ENCODE measurements around the gene TAF1B. TPM values are rescaled to one million over a fixed set of nuclear protein-coding genes. Genes with fewer than 3 reads are reported as not detected.

Gene TAF1B
- total RNA-seq, 6 experiments from 2014 or later: 4.8 to 8.1 (median 6.6) TPM

DNA sequence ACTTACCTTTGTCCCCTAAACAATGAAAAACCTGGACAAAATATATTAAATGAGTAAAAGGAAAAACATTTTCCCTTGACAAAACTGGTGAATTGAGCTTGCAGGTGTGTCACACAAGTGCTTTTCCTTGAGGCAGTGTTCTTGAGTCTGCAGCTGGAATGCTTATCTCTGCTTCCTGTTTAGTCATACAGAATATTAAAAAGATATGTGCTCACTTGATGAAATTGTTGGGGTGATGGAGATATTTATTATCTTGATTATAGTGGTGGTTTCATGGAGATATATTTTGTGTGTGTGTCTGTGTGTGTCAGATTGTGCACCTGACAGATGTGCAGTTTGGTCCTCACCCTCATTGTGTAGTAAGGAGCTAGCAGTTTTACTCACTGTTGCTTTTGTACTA is 3.3 kb downstream of the TAF1B start:
- intact Hi-C loops (cut with DNase I): no loop called here
- no peak overlapping the region for H3K27ac ChIP-seq
- ATAC-seq: no peak
- H3K9me3 ChIP-seq: no peaks in the 10 kb centered on the region
- H3K36me3 ChIP-seq: peaks cover 0 to 19% (median 5%) of the 10 kb centered on the region in 4 donors
- H3K27me3 ChIP-seq: no peaks in the 10 kb centered on the region
- no peak for DNase-seq
- no peak for TF ChIP-seq POLR2A (IDR thresholded peaks at IDR 0.05)
- TF ChIP-seq, protein P1, sequence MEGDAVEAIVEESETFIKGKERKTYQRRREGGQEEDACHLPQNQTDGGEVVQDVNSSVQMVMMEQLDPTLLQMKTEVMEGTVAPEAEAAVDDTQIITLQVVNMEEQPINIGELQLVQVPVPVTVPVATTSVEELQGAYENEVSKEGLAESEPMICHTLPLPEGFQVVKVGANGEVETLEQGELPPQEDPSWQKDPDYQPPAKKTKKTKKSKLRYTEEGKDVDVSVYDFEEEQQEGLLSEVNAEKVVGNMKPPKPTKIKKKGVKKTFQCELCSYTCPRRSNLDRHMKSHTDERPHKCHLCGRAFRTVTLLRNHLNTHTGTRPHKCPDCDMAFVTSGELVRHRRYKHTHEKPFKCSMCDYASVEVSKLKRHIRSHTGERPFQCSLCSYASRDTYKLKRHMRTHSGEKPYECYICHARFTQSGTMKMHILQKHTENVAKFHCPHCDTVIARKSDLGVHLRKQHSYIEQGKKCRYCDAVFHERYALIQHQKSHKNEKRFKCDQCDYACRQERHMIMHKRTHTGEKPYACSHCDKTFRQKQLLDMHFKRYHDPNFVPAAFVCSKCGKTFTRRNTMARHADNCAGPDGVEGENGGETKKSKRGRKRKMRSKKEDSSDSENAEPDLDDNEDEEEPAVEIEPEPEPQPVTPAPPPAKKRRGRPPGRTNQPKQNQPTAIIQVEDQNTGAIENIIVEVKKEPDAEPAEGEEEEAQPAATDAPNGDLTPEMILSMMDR (IDR thresholded peaks at IDR 0.05): no peak
- no peak overlapping the region for H3K4me3 ChIP-seq
- H3K4me1 ChIP-seq: peaks cover 0 to 11% (median 0%) of the 10 kb centered on the region in 4 donors

DNA sequence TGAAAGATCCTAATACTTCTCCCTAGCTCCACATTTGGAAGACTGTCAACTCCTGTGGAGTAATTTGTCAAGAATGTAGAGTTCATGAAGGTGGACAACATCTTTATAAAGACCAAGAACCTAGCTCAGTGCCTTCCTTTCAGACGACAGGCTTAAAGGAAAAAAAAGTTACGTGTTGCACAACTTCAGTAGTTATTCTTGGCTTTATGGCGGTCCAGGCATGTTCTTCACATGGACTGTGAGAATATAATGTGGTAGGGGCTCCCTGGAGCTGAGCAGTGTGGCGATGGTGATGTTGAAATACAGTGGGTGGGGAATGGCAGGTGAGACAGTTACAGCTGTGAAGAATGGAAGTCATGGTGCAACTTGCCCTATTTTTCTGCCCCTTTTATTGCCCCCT is 3.9 kb downstream of the TAF1B start:
- no peak overlapping the region for H3K4me3 ChIP-seq
- H3K9me3 ChIP-seq: no peaks in the 10 kb centered on the region
- 79% methylated on average over 4 of the region's 4 CpGs for WGBS (ENCODE audit: insufficient coverage, low coverage, low lambda C conversion rate, missing lambda C conversion rate)
- H3K4me1 ChIP-seq: peaks cover 0 to 11% (median 0%) of the 10 kb centered on the region in 4 donors
- DNase-seq: no peak
- no peaks in the 10 kb centered on the region for H3K27me3 ChIP-seq
- no peak for ATAC-seq
- TF ChIP-seq, protein P1 (IDR thresholded peaks at IDR 0.05): no peak
- no peak for TF ChIP-seq POLR2A (IDR thresholded peaks at IDR 0.05)
- no peak overlapping the region for H3K27ac ChIP-seq
- intact Hi-C loops (cut with DNase I): no loop called here
- H3K36me3 ChIP-seq: peaks cover 0 to 25% (median 6%) of the 10 kb centered on the region in 4 donors

DNA sequence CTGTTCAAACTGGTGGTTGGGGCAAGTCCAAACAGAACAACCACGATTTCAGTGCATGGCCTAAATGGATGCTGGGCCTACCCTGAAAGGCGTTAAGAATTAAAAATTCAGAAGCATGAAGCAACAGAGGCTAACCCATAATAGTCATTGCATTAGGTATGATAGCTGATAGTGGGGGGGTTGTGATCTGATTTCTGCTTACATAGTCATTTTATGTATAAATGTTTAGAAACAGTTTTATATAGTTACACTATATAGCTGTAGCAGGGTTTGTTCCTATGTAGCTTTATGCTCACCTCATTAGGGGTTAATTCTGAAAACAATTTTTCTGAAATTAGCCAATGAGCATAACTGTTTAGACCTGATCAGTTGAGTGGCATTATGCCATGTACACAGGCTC is 9.6 kb downstream of the TAF1B start:
- DNase-seq (no peak), ATAC-seq (no peak)
- H3K9me3 ChIP-seq: no peaks in the 10 kb centered on the region
- 100% methylated on average over 2 of the region's 2 CpGs for WGBS (ENCODE audit: insufficient coverage, low coverage, low lambda C conversion rate, missing lambda C conversion rate)
- H3K27me3 ChIP-seq: no peaks in the 10 kb centered on the region
- H3K27ac ChIP-seq: no peak overlapping the region
- intact Hi-C loops (cut with DNase I): no loop called here
- no peak for TF ChIP-seq POLR2A (IDR thresholded peaks at IDR 0.05)
- TF ChIP-seq, protein P1 (IDR thresholded peaks at IDR 0.05): no peak
- peaks cover 0 to 36% (median 6%) of the 10 kb centered on the region in 4 donors for H3K36me3 ChIP-seq
- no peak overlapping the region for H3K4me3 ChIP-seq
- no peaks in the 10 kb centered on the region for H3K4me1 ChIP-seq

DNA sequence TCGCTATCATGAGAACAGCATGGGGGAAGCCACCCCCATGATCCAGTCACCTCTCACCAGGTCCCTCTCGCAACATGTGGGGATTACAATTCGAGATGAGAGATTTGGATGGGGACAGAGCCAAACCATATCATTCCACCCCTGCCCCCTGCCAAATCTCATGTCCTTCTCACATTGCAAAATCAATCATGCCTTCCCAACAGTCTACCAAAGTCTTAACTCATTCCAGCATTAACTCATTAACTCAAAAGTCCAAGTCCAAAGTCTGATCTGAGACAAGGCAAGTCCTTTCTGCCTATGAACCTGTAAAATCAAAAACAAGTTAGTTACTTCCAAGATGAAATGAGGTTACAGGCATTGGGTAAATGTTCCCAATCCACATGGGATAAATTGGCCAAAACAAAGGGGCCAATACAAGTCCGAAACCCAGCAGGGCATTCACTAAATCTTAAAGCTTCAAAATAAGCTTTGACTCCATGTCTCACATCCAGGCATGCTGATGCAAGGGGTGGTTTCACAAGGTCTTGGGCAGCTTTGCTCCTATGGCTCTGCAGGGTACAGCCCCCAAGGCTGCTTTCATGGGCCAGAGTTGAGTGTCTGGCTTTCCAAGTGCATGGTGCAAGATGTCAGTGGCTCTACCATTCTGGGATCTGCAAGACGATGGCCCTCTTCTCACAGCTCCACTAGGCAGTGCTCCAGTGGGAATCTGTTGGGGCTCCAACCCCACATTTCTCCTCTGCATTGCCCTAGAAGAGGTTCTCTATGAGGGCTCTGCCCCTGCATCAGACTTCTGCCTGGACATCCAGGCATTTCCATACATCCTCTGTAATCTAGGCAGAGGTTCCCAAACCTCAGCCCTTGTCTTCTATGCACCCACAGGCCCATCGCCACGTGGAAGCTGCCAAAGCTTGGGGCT is 14.8 kb downstream of the TAF1B start:
- ATAC-seq: peak in 3 of 4 donors; percentile 46 to 81 (median 55)
- Histone ChIP-seq H3K4me3 (no peak overlapping the region), H3K27me3 (no peaks in the 10 kb centered on the region), H3K9me3 (no peaks in the 10 kb centered on the region), H3K4me1 (peaks cover 0 to 6% (median 0%) of the 10 kb centered on the region in 4 donors), H3K27ac (peak overlapping the region in 1 of 3 donors; percentile 42), H3K36me3 (peaks cover 0 to 14% (median 2%) of the 10 kb centered on the region in 4 donors)
- 64% methylated on average over 2 of the region's 7 CpGs for WGBS (ENCODE audit: insufficient coverage, low coverage, low lambda C conversion rate, missing lambda C conversion rate)
- no peak for TF ChIP-seq POLR2A (IDR thresholded peaks at IDR 0.05)
- TF ChIP-seq, protein P1 (IDR thresholded peaks at IDR 0.05): no peak
- DNase-seq: no peak
- intact Hi-C loops (cut with DNase I): no loop called here
